ENCODE measurements around the gene ANKS4B.
"Not testable (repeated sequence)": the region's sequence is repeated elsewhere in the genome, so short reads cannot be mapped to it uniquely, and the experiment has no call there.

ANKS4B gene

GRCh38 chr16:21260870-21261791 lies 27.6 kb downstream of the ANKS4B start:
- peaks cover 26 to 43% of the 10 kb centered on the region in 2 donors for H3K4me1 ChIP-seq (ENCODE audit: control insufficient read depth in 1 of 2, insufficient read depth in 2 of 2, low read length in 2 of 2)
- H3K27ac ChIP-seq (ENCODE audit: low read depth, low read length), result no peak overlapping the region
- no peaks in the 10 kb centered on the region for H3K9me3 ChIP-seq (ENCODE audit: control insufficient read depth in 1 of 2, low read length in 2 of 2)
- H3K27me3 ChIP-seq (ENCODE audit: control insufficient read depth in 1 of 2, insufficient read depth in 2 of 2, low read length in 2 of 2), result no peaks in the 10 kb centered on the region
- no peak overlapping the region for H3K9ac ChIP-seq (ENCODE audit: low read depth in 1 of 2, low read length in 2 of 2)
- H3K36me3 ChIP-seq (ENCODE audit: control insufficient read depth in 1 of 2, insufficient read depth in 2 of 2, low read length in 2 of 2), result no peaks in the 10 kb centered on the region
- H3K4me3 ChIP-seq (ENCODE audit: low read depth in 1 of 2, low read length in 2 of 2), result no peak overlapping the region

- Histone ChIP-seq H3K4me1 (ENCODE audit: control insufficient read depth in 1 of 2, insufficient read depth in 2 of 2, low read length in 2 of 2) (peaks cover 26 to 43% of the 10 kb centered on the region in 2 donors), H3K36me3 (ENCODE audit: control insufficient read depth in 1 of 2, insufficient read depth in 2 of 2, low read length in 2 of 2) (no peaks in the 10 kb centered on the region), H3K4me3 (ENCODE audit: low read depth in 1 of 2, low read length in 2 of 2) (no peak overlapping the region), H3K9ac (ENCODE audit: low read depth in 1 of 2, low read length in 2 of 2) (no peak overlapping the region), H3K27ac (ENCODE audit: low read depth, low read length) (no peak overlapping the region), H3K9me3 (ENCODE audit: control insufficient read depth in 1 of 2, low read length in 2 of 2) (no peaks in the 10 kb centered on the region), H3K27me3 (ENCODE audit: control insufficient read depth in 1 of 2, insufficient read depth in 2 of 2, low read length in 2 of 2) (no peaks in the 10 kb centered on the region)
These were observed 29.5 kb downstream of the ANKS4B start for GRCh38 chr16:21262779-21263639.

GRCh38 chr16:21263640-21264570 lies 30.4 kb downstream of the ANKS4B start:
- Histone ChIP-seq H3K27me3 (ENCODE audit: control insufficient read depth in 1 of 2, insufficient read depth in 2 of 2, low read length in 2 of 2) (no peaks in the 10 kb centered on the region), H3K4me1 (ENCODE audit: control insufficient read depth in 1 of 2, insufficient read depth in 2 of 2, low read length in 2 of 2) (peaks cover 26 to 43% of the 10 kb centered on the region in 2 donors), H3K9me3 (ENCODE audit: control insufficient read depth in 1 of 2, low read length in 2 of 2) (no peaks in the 10 kb centered on the region), H3K9ac (ENCODE audit: low read depth in 1 of 2, low read length in 2 of 2) (no peak overlapping the region), H3K36me3 (ENCODE audit: control insufficient read depth in 1 of 2, insufficient read depth in 2 of 2, low read length in 2 of 2) (no peaks in the 10 kb centered on the region), H3K4me3 (ENCODE audit: low read depth in 1 of 2, low read length in 2 of 2) (no peak overlapping the region), H3K27ac (ENCODE audit: low read depth, low read length) (no peak overlapping the region)

- Histone ChIP-seq H3K36me3 (ENCODE audit: control insufficient read depth in 1 of 2, insufficient read depth in 2 of 2, low read length in 2 of 2) (no peaks in the 10 kb centered on the region), H3K4me3 (ENCODE audit: low read depth in 1 of 2, low read length in 2 of 2) (no peak overlapping the region), H3K9me3 (ENCODE audit: control insufficient read depth in 1 of 2, low read length in 2 of 2) (no peaks in the 10 kb centered on the region), H3K27me3 (ENCODE audit: control insufficient read depth in 1 of 2, insufficient read depth in 2 of 2, low read length in 2 of 2) (no peaks in the 10 kb centered on the region), H3K9ac (ENCODE audit: low read depth in 1 of 2, low read length in 2 of 2) (no peak overlapping the region), H3K27ac (ENCODE audit: low read depth, low read length) (no peak overlapping the region), H3K4me1 (ENCODE audit: control insufficient read depth in 1 of 2, insufficient read depth in 2 of 2, low read length in 2 of 2) (peaks cover 26 to 43% of the 10 kb centered on the region in 2 donors)
These were observed 31.1 kb downstream of the ANKS4B start for GRCh38 chr16:21264571-21265036.

GRCh38 chr16:21265104-21265837 lies 31.8 kb downstream of the ANKS4B start:
- Histone ChIP-seq H3K36me3 (ENCODE audit: control insufficient read depth in 1 of 2, insufficient read depth in 2 of 2, low read length in 2 of 2) (no peaks in the 10 kb centered on the region), H3K27ac (ENCODE audit: low read depth, low read length) (no peak overlapping the region), H3K27me3 (ENCODE audit: control insufficient read depth in 1 of 2, insufficient read depth in 2 of 2, low read length in 2 of 2) (no peaks in the 10 kb centered on the region), H3K4me1 (ENCODE audit: control insufficient read depth in 1 of 2, insufficient read depth in 2 of 2, low read length in 2 of 2) (peaks cover 25 to 37% of the 10 kb centered on the region in 2 donors), H3K9ac (ENCODE audit: low read depth in 1 of 2, low read length in 2 of 2) (no peak overlapping the region), H3K4me3 (ENCODE audit: low read depth in 1 of 2, low read length in 2 of 2) (no peak overlapping the region), H3K9me3 (ENCODE audit: control insufficient read depth in 1 of 2, low read length in 2 of 2) (no peaks in the 10 kb centered on the region)

GRCh38 chr16:21267298-21267697 lies 33.8 kb downstream of the ANKS4B start:
- Histone ChIP-seq H3K4me1 (ENCODE audit: control insufficient read depth in 1 of 2, insufficient read depth in 2 of 2, low read length in 2 of 2) (peaks cover 13 to 19% of the 10 kb centered on the region in 2 donors), H3K36me3 (ENCODE audit: control insufficient read depth in 1 of 2, insufficient read depth in 2 of 2, low read length in 2 of 2) (no peaks in the 10 kb centered on the region), H3K4me3 (ENCODE audit: low read depth in 1 of 2, low read length in 2 of 2) (no peak overlapping the region), H3K27ac (ENCODE audit: low read depth, low read length) (no peak overlapping the region), H3K27me3 (ENCODE audit: control insufficient read depth in 1 of 2, insufficient read depth in 2 of 2, low read length in 2 of 2) (no peaks in the 10 kb centered on the region), H3K9ac (ENCODE audit: low read depth in 1 of 2, low read length in 2 of 2) (no peak overlapping the region), H3K9me3 (ENCODE audit: control insufficient read depth in 1 of 2, low read length in 2 of 2) (no peaks in the 10 kb centered on the region)

- H3K36me3 ChIP-seq (ENCODE audit: control insufficient read depth in 1 of 2, insufficient read depth in 2 of 2, low read length in 2 of 2), result no peaks in the 10 kb centered on the region
- H3K4me3 ChIP-seq (ENCODE audit: low read depth in 1 of 2, low read length in 2 of 2), result no peak overlapping the region
- H3K27ac ChIP-seq (ENCODE audit: low read depth, low read length), result no peak overlapping the region
- no peaks in the 10 kb centered on the region for H3K27me3 ChIP-seq (ENCODE audit: control insufficient read depth in 1 of 2, insufficient read depth in 2 of 2, low read length in 2 of 2)
- H3K4me1 ChIP-seq (ENCODE audit: control insufficient read depth in 1 of 2, insufficient read depth in 2 of 2, low read length in 2 of 2), result peaks cover 11 to 14% of the 10 kb centered on the region in 2 donors
- H3K9ac ChIP-seq (ENCODE audit: low read depth in 1 of 2, low read length in 2 of 2), result no peak overlapping the region
- no peaks in the 10 kb centered on the region for H3K9me3 ChIP-seq (ENCODE audit: control insufficient read depth in 1 of 2, low read length in 2 of 2)
These were observed 34.7 kb downstream of the ANKS4B start for GRCh38 chr16:21268236-21268635.

GRCh38 chr16:21272253-21272652 lies 38.8 kb downstream of the ANKS4B start:
- H3K9ac ChIP-seq (ENCODE audit: low read depth in 1 of 2, low read length in 2 of 2), result no peak overlapping the region
- no peak overlapping the region for H3K4me3 ChIP-seq (ENCODE audit: low read depth in 1 of 2, low read length in 2 of 2)
- no peaks in the 10 kb centered on the region for H3K9me3 ChIP-seq (ENCODE audit: control insufficient read depth in 1 of 2, low read length in 2 of 2)
- H3K27ac ChIP-seq (ENCODE audit: low read depth, low read length), result no peak overlapping the region
- H3K4me1 ChIP-seq (ENCODE audit: control insufficient read depth in 1 of 2, insufficient read depth in 2 of 2, low read length in 2 of 2), result no peaks in the 10 kb centered on the region
- peaks cover 4 to 11% of the 10 kb centered on the region in 2 donors for H3K27me3 ChIP-seq (ENCODE audit: control insufficient read depth in 1 of 2, insufficient read depth in 2 of 2, low read length in 2 of 2)
- H3K36me3 ChIP-seq (ENCODE audit: control insufficient read depth in 1 of 2, insufficient read depth in 2 of 2, low read length in 2 of 2), result no peaks in the 10 kb centered on the region

GRCh38 chr16:21272763-21273162 lies 39.3 kb downstream of the ANKS4B start:
- not testable (repeated sequence) for H3K4me1 ChIP-seq (ENCODE audit: control insufficient read depth in 1 of 2, insufficient read depth in 2 of 2, low read length in 2 of 2); H3K4me3 ChIP-seq (ENCODE audit: low read depth in 1 of 2, low read length in 2 of 2); H3K36me3 ChIP-seq (ENCODE audit: control insufficient read depth in 1 of 2, insufficient read depth in 2 of 2, low read length in 2 of 2); H3K27ac ChIP-seq (ENCODE audit: low read depth, low read length); H3K9ac ChIP-seq (ENCODE audit: low read depth in 1 of 2, low read length in 2 of 2); H3K9me3 ChIP-seq (ENCODE audit: control insufficient read depth in 1 of 2, low read length in 2 of 2)
- peaks cover 9 to 16% of the 10 kb centered on the region in 2 donors for H3K27me3 ChIP-seq (ENCODE audit: control insufficient read depth in 1 of 2, insufficient read depth in 2 of 2, low read length in 2 of 2)

Data from duodenal mucosa (tissue), 2 donors.